Non-pigmented ciliary epithelial cell (primary cell): ENCODE results near the gene ATP11A.

Source experiments
- DNase-seq: peaks from one replicate; pipeline ENCODE4 v3.0.0-alpha.2; 2010; ENCODE audit warnings: low read depth

Gene ATP11A

GRCh38 chr13:112819816-112820215 is 130.0 kb downstream of the ATP11A start:
- no peak for DNase-seq

- no peak for DNase-seq
Observed at GRCh38 chr13:112820318-112820717, 130.5 kb downstream of the ATP11A start.

DNA sequence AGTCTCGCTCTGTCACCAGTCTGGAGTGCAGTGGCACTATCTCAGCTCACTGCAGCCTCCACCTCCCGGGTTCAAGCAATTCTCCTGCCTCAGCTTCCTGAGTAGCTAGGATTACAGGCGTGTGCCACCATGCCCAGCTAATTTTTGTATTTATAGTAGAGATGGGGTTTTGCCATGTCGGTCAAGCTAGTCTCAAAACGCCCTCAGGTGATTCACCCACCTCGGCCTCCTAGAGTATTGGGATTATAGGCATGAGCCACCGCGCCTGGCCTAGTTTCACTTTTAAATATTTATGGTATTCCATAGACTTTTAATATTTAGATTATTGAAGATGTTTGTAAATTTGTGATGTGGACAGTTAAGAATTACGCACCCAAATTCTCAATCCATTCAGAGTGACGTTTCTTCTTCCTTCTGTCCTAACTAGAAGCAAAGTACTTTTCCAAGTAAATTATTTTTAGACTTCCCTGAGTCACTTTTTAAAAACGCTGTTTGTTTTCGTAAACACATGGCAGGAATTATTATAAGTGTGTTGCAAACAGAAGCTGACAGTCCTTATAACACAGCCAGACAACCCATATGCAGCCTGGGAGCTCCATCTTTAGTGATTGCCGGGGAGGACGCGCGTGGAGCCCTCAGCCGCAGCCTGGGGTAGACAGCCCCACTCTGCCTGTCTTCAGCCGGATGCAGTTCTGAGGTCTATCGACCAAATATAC is 131.7 kb downstream of the ATP11A start:
- no peak for DNase-seq

DNA sequence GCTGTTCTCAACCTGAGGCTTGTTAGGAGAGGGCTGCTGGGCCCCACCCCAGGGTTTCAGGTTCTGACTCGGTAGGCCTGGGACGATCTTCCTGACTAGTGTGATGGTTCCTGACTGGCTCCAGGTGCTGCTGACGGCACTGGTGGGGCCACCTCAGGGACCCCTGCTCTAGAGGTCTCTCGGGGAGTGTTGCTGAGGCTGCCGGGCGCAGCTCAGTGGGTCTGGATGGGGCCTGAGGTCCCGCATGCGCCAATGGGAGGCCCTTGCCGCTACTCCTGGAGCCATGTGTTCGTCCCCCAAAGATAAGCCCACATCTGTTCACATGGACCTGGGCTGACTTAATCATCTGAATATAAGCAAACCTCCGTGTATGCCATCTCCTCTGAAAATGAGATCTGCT is 133.0 kb downstream of the ATP11A start:
- DNase-seq = no peak

- no peak for DNase-seq
Observed at GRCh38 chr13:112824429-112824828, 134.6 kb downstream of the ATP11A start.

DNA sequence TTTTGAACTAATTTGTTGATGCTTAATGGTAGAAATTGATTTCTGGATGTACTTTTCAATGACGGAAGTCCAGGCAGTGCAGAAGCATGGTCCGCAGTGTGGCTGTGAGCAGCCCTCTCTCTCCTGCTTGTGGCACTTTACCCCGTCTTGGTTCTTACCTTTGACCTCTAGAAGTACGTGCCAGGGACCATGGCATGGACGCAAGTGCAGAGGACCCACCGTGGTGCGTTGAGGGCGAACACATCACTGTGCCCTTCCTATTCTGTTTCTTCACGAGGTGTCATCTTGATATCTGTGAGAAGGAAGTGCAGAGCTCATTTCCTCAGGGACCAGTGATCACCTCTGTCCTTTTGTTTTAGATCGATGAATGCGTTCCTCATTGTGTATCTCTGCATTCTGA is 135.2 kb downstream of the ATP11A start:
- no peak for DNase-seq

DNA sequence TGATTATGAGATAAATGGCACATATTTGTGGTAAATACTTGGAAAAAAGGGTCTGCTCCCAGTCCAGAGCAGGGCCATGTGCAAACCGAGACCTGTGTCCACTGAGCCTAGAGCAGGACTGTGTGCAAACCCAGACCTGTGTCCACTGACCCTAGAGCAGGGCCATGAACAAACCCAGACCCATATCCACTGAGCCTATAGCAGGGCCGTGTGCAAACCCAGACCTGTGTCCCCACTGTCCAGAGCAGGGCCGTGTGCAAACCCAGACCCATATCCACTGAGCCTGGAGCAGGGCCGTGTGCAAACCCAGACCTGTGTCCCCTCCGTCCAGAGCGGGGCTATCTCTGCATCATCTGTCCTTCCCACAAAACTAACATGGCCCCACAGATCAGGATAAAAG is 136.0 kb downstream of the ATP11A start:
- DNase-seq = no peak

- no peak for DNase-seq
Observed at GRCh38 chr13:112826565-112826964, 136.7 kb downstream of the ATP11A start.

DNA sequence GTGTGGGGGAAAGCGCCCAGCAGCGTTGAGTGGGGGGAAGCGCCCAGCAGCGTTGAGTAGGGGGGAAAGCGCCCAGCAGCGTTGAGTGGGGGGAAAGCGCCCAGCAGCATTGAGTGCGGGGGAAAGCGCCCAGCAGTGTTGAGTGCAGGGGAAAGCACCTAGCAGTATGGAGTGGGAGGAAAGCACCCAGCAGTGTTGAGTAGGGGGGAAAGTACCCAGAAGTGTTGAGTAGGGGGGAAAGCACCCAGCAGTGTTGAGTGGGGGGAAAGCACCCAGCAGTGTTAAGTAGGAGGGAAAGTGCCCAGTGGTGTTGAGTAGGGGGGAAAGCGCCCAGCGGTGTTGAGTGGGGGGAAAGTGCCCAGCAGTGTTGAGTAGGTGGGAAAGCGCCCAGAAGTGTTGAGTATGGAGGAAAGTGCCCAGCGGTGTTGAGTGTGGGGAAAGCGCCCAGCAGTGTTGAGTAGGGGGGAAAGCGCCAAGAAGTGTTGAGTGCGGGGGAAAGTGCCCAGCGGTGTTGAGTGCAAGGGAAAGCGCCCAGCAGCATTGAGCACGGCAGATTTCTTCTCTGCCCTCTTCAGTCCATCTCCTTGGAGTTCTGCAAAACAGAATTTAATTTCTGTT is 138.4 kb downstream of the ATP11A start:
- no peak for DNase-seq

GRCh38 chr13:112828756-112829155 is 138.9 kb downstream of the ATP11A start:
- no peak for DNase-seq

GRCh38 chr13:112831196-112831595 is 141.4 kb downstream of the ATP11A start:
- no peak for DNase-seq

DNA sequence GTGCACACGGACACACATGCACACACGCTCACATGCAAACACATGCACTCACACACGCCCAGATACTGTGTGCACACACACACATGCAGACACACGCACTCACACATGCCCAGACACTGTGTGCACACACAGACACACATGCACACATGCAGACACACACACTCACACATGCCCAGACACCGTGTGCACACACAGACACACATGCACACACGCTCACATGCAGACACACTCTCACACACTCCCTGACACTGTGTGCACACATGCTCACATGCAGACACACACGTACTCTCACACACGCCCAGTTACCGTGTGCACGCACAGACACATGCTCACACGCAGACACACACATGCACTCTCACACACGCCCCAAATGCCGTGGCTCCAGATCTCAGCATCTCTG is 142.0 kb downstream of the ATP11A start:
- DNase-seq = no peak

DNA sequence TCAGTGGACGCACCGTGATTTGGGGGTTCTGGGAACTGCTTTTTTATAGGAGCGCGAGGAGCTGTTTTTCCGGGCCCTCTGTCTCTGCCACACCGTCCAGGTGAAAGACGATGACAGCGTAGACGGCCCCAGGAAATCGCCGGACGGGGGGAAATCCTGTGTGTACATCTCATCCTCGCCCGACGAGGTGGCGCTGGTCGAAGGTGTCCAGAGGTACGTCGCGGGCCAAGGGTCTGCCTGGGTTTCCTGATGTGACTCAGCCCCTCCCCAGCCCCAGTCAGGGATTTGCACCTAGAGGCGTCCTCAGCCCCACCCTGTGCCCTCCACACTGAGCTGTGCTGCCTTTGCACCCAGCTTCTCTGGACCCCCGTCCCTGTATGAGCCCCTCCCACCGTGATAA is 143.0 kb downstream of the ATP11A start:
- DNase-seq = no peak

DNA sequence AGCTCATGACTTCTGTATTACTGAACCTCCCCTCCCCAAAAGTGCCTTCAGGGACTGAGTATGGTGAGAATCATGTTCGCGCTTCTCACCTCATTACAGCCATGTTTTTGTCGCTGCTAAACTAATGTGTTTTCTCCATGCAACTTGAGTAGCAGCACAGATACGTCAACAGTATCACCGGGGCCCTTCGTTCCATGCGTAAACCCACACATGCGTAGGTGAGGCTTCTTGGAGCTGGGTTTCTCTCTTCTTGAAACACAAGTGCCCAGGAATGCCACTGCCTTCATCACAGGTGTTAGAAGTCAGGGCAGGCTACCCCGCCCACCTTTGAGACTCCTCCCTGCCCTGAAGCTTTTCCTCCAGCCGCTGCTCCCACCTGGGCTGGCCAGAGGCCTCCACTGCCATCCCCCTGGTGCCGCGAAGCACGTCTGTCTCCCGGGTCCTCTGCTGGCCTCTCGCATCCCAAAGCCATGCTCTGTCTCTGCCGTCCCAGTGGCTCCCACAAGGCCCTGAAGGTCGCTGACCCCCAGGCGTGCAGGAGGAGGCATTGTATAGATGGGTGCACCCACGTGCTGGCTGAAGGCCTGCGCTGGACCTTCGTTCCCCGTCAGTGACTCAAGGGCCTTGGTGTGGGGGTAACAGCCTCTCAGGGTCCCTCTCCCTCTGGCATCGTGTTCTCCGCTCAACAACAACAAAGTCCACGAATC is 143.9 kb downstream of the ATP11A start:
- no peak for DNase-seq

DNA sequence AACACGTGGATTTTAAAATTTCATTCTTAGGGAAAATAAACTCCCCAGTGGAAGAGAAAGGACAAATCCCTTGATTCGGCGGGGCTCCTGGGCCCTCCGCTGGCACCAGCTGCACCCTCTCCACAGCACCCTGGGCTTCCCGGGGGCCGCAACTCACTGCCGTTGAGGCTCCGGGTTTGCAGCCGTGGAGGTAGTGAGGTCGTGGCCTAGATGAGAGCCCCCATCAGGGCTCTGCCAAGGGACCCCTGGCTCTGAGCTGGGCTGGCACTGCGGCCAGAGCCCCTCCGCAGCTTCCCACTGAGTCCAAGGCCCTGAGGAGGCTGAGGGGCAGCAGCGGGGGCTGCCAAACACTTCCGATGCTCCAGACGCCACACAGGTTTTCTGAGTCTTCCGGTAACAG is 145.5 kb downstream of the ATP11A start:
- DNase-seq = no peak

DNA sequence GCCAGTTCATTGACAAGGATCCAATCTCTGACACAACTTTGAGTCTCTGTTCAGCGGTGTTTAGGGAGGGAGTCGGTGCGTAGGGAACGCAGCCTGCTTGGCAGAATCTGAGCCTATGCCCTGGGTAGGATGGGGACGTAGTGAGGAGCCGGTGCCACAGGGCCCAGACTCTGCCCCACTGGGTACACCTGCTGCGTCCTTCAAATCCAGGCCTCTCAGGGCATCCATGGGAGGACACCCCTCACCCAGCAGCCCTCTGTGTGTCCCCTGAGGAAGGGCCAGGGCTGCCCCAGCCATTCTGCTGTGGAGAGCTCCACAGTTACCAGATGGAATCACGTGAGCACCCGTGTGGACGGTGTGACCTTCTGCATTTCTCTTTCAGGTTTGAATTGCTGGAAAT is 146.0 kb downstream of the ATP11A start:
- no peak for DNase-seq

DNA sequence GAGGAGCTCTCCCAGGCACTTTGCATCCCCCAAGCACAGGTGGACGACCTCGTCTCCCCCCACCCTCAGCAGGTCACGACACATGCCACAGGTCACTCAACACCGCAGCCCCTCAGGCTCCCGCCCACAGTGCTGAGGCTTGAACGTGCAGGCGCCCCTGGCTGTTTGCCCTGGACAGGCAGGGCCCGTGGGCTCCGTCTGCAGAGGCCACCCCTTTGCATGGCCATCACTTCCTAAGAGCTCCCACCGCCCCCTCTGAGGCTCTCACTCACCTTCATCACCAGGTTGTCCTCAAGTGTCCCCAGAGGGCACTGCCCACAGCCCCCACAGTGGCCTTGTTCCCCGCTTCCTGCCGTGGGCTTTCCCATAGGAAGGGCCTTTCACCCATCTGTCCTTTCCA is 147.1 kb downstream of the ATP11A start:
- DNase-seq = no peak

GRCh38 chr13:112837371-112838037 is 147.7 kb downstream of the ATP11A start:
- no peak for DNase-seq

DNA sequence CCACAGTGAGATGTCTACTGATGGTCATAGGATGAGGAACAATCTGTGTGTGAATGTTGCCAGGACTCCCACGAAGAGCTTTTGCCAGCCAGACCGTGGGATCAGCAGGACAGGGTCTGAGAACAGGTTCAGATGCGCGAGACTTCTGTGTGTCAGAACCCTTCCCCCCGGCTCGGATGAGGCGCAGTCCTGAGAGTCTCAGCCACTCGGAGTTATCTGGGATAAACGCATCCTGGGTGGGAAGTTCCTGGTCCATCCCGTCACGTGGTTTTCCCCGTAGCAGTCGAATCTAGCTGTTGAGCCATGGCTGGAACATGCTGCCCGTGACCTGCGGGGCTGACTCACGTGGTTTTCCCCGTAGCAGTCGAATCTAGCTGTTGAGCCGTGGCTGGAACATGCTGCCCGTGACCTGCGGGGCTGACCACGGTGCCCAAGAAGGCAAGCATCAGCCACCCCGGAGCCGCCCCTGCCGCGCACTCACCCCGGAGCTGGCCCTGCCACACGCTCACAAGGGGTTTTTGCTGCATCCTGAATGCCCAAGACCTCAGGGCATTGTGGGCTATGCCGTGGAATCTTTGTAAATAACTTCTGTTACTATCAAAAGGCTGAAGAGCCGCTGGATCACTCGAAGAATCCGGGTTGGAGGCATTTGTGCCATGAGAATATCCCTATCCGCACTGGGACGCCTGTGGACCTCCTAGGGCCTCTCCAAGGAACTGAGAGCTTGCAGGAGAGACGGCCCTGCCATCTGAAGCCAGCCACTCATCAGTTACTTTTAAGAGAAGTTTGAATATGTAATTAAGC is 148.4 kb downstream of the ATP11A start:
- no peak for DNase-seq

GRCh38 chr13:112838842-112839117 is 148.9 kb downstream of the ATP11A start:
- no peak for DNase-seq

GRCh38 chr13:112839356-112840105 is 149.7 kb downstream of the ATP11A start:
- peak; percentile 15 for DNase-seq
